ENCODE data around the gene EGFL8. TPM values are rescaled to one million over a fixed set of nuclear protein-coding genes. Genes with fewer than 3 reads are reported as not detected.

Gene EGFL8
- total RNA-seq, 1 donor from 2014 or later: 13.3 TPM

- Histone ChIP-seq H3K27ac (no peak overlapping the region), H3K27me3 (no peaks in the 10 kb centered on the region), H3K4me3 (no peak overlapping the region), H3K36me3 (no peaks in the 10 kb centered on the region), H3K4me1 (no peaks in the 10 kb centered on the region), H3K9me3 (no peaks in the 10 kb centered on the region)
- no peak for DNase-seq (ENCODE audit: extremely low spot score in 2 of 2)
- intact Hi-C loops (cut with DNase I): no loop called here
- TF ChIP-seq POLR2AphosphoS5 (IDR thresholded peaks at IDR 0.05; ENCODE audit: insufficient read depth in 1 of 2, low read depth in 1 of 2) (no peak), POLR2A (IDR thresholded peaks at IDR 0.05) (no peak)
- TF ChIP-seq, protein P1, sequence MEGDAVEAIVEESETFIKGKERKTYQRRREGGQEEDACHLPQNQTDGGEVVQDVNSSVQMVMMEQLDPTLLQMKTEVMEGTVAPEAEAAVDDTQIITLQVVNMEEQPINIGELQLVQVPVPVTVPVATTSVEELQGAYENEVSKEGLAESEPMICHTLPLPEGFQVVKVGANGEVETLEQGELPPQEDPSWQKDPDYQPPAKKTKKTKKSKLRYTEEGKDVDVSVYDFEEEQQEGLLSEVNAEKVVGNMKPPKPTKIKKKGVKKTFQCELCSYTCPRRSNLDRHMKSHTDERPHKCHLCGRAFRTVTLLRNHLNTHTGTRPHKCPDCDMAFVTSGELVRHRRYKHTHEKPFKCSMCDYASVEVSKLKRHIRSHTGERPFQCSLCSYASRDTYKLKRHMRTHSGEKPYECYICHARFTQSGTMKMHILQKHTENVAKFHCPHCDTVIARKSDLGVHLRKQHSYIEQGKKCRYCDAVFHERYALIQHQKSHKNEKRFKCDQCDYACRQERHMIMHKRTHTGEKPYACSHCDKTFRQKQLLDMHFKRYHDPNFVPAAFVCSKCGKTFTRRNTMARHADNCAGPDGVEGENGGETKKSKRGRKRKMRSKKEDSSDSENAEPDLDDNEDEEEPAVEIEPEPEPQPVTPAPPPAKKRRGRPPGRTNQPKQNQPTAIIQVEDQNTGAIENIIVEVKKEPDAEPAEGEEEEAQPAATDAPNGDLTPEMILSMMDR (IDR thresholded peaks at IDR 0.05): no peak
These were observed 52.6 kb downstream of the EGFL8 start for GRCh38 chr6:32216998-32217397.

Small RNA genes lying within 50 kb of the gene (microRNA-seq; reads per million reads assigned to microRNA genes)
- not detected for gene MIR6721 (ENCODE audit: borderline number of aligned reads, borderline replicate concordance)
- gene MIR6833 (ENCODE audit: borderline number of aligned reads, borderline replicate concordance): not detected

Small RNA genes lying within 50 kb of the gene (small RNA-seq; reads per million reads assigned to genes)
- gene AL662884.1: not detected
- not detected for gene MIR6833

Other genes starting within 250 kb of the EGFL8 start
- gene C2, start 236.9 kb upstream of the EGFL8 start, total RNA-seq: 2.9 TPM
- gene CFB, start 218.5 kb upstream of the EGFL8 start, total RNA-seq: 9.6 TPM
- gene NELFE, start 205.6 kb upstream of the EGFL8 start, total RNA-seq: 100 TPM
- 35.4 TPM for gene SKIC2, start 205.4 kb upstream of the EGFL8 start, total RNA-seq
- 15.5 TPM for gene DXO, start 192.5 kb upstream of the EGFL8 start, total RNA-seq
- gene C4A, start 182.5 kb upstream of the EGFL8 start, total RNA-seq: 31.4 TPM
- 23.1 TPM for gene C4B, start 149.8 kb upstream of the EGFL8 start, total RNA-seq
- gene CYP21A2, start 126.2 kb upstream of the EGFL8 start, total RNA-seq: 9.3 TPM
- 207 TPM for gene TNXB, start 55.3 kb upstream of the EGFL8 start, total RNA-seq
- 76.6 TPM for gene ATF6B, start 36.3 kb upstream of the EGFL8 start, total RNA-seq
- 2.7 TPM for gene FKBPL, start 34.3 kb upstream of the EGFL8 start, total RNA-seq
- gene PRRT1, start 12.7 kb upstream of the EGFL8 start, total RNA-seq: 8.8 TPM
- gene PPT2, start 10.5 kb upstream of the EGFL8 start, total RNA-seq: 31.9 TPM
- gene AGPAT1, start 11.5 kb downstream of the EGFL8 start, total RNA-seq: 35.1 TPM
- 48.4 TPM for gene RNF5, start 13.8 kb downstream of the EGFL8 start, total RNA-seq
- gene AGER, start 19.7 kb downstream of the EGFL8 start, total RNA-seq: 8.1 TPM
- gene PBX2, start 25.6 kb downstream of the EGFL8 start, total RNA-seq: 49.4 TPM
- gene GPSM3, start 28.0 kb downstream of the EGFL8 start, total RNA-seq: 16.2 TPM
- gene NOTCH4, start 59.5 kb downstream of the EGFL8 start, total RNA-seq: 18.2 TPM
- not detected for gene TSBP1, start 207.3 kb downstream of the EGFL8 start, total RNA-seq
- not detected for gene BTNL2, start 242.6 kb downstream of the EGFL8 start, total RNA-seq